ENCODE data around the gene KRT4.

- TF ChIP-seq CTCF (IDR thresholded peaks at IDR 0.05; ENCODE audit: low read depth, low read length, poor library complexity, severe bottlenecking) = no peak
- TF ChIP-seq EZH2phosphoT487 (IDR thresholded peaks at IDR 0.05; ENCODE audit: borderline replicate concordance, low read length) = no peak
Measured at GRCh38 chr12:52819731-52820510, 6.0 kb upstream of the KRT4 start.
